Measurements from ENCODE around the gene PPP4R3A. TPM values are rescaled to one million over a fixed set of nuclear protein-coding genes. Genes with fewer than 3 reads are reported as not detected.
"Not testable (repeated sequence)": the region's sequence is repeated elsewhere in the genome, so short reads cannot be mapped to it uniquely, and the experiment has no call there.

Gene PPP4R3A
- total RNA-seq, result 130 and 144 TPM in 2 replicates

DNA sequence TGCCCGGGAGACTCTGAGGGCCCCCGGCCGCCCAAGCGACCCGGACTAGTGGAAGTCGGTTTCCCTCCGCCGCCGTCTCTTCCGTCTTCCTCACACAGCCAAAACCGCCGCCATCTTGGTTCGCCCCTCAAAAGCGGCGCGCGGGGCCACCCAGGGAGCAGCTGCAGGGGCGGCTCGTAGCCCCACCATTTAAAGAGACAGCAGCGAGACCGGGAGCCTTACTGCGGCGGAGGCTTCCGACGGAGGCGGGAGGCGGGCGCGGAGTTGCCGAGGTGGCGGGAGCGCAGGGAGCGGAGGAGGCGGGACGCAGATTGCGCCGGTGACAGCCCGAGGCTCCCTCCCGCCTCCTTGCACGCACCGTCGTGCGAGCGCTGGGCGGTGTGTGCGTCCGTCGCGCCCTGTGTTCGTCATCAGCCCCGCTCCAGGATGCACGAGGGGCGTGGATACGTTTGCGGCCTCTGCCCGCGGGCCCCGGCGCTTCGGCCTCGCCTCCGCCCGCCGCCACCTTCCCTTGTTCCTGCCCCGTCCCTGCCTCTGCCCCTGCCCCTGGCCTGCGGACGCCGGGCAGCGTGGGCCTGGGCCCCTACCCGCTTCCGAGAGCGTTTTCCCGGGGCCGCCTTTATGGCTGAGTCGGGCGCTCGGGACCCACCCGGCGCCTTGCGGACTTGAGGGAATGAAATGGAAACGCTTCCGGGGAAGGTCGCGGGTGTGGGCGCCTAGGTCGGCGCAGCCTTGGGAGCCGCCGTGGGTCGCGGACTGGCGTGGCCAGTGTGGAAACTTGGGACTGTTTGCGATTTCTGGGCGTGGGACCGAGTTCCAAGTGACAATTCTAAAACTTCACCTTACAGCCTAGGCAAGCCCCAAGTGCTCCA lies at the start of gene PPP4R3A:
Gene PPP4R3A, minus strand, starts transcription at position 140 of the 872 bp plus-strand sequence. CDS start 663 bp downstream, outside the sequence.
- Mint-ChIP-seq H3K27me3 (ENCODE audit: insufficient read depth) (peaks cover 5% of the 10 kb centered on the region), H3K9me3 (no peaks in the 10 kb centered on the region), H3K36me3 (ENCODE audit: low read depth) (peaks cover 26% of the 10 kb centered on the region), H3K4me1 (ENCODE audit: low read depth) (peaks cover 29% of the 10 kb centered on the region), H3K4me3 (peak within 1 kb of the TSS; percentile 98), H3K27ac (peak within 1 kb of the TSS; percentile 100)
- intact Hi-C loops (cut with micrococcal nuclease), result loop anchor here (1.0 to 5.0 kb wide), 10 partner anchors 62 to 1142 kb away; partner anchors contain the start of genes CPSF2, NDUFB1, RPS6KA5 and TC2N
- DNase-seq (ENCODE audit: low spot score), result peak; percentile 91

DNA sequence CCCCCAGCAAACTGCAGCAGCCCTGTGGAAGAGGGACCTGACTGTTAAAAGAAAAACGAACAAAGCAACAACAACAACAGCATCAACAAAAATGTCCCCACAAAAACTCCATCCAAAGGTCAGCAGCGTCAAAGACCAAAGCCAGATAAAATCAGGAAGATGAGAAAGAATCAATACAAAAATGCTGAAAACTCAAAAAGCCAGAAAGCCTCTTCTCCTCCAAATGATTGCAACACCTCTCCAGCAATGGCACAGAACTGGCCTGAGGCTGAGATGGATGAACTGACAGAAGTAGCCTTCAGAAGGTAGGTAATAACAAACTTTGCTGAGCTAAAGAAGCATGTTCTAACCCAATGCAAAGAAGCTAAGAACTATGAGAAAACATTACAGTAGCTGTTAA lies 45.4 kb upstream of the PPP4R3A start:
- Mint-ChIP-seq H3K4me1 (ENCODE audit: low read depth) (no peaks in the 10 kb centered on the region), H3K36me3 (ENCODE audit: low read depth) (no peaks in the 10 kb centered on the region), H3K4me3 (no peak overlapping the region), H3K27ac (no peak overlapping the region), H3K27me3 (ENCODE audit: insufficient read depth) (peaks cover 2% of the 10 kb centered on the region), H3K9me3 (peaks cover 8% of the 10 kb centered on the region)
- intact Hi-C loops (cut with micrococcal nuclease), result no loop called here
- DNase-seq (ENCODE audit: low spot score), result no peak

DNA sequence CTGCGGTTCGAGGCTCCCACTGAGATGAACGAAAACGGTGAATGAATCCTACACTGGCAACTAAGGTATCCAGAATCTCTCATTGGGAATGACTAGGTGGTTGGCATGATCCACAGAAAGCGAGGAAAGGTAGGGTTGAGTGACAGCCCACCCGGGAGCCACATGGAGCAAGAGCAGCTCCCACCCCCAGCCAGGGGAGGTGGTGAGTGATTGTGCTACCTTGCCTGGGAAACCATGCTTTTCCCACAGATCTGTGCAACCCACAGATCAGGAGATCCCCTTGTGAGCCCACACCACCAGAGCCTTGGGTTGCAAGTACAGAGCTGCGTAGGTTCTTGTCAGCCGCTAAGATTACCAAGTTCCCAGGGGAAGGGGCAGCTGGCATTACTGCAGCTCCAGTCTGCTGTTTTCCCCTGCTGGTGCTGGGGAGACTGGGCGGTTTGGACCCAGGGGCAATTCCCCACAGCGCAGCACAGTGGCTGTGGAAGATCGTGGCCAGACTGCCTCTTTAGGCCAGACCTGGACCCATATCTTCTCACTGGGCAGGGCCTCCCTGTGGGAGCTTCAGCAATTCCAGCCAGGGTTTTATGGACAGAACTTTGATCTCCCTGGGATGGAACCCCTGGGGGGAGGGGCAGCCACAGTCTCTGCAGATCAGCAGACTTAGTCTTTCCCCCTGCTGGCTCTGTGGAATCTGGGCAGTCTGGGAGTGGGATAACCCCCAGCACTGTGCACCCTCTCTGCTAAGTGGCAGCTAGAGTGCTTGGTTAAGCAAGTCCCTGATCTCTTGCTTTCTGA lies 44.6 kb upstream of the PPP4R3A start:
- H3K27me3 Mint-ChIP-seq (ENCODE audit: insufficient read depth), result peaks cover 2% of the 10 kb centered on the region
- intact Hi-C loops (cut with micrococcal nuclease), result no loop called here
- no peak overlapping the region for H3K27ac Mint-ChIP-seq
- no peak for DNase-seq (ENCODE audit: low spot score)
- H3K9me3 Mint-ChIP-seq, result peaks cover 8% of the 10 kb centered on the region
- no peaks in the 10 kb centered on the region for H3K4me1 Mint-ChIP-seq (ENCODE audit: low read depth)
- no peaks in the 10 kb centered on the region for H3K36me3 Mint-ChIP-seq (ENCODE audit: low read depth)
- no peak overlapping the region for H3K4me3 Mint-ChIP-seq

DNA sequence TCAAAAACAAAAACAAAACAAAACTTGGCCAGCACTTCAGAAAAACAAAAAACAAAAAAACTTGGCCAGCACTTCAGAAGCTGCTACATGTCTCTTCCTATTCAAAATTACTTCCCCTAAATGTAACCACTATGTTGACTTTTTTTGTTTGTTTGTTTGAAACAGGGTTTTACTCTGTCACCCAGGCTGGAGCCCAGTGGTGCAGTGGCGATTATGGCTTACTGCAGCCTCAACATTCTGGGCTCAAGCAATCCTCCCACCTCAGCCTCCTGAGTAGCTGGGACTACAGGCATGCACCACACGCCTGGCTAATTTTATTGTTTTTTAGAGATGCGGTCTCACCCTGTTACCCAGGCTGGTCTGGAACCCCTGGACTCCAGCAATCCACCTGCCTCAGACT lies 38.0 kb upstream of the PPP4R3A start:
- Mint-ChIP-seq H3K36me3 (ENCODE audit: low read depth) (no peaks in the 10 kb centered on the region), H3K9me3 (peaks cover 5% of the 10 kb centered on the region)

DNA sequence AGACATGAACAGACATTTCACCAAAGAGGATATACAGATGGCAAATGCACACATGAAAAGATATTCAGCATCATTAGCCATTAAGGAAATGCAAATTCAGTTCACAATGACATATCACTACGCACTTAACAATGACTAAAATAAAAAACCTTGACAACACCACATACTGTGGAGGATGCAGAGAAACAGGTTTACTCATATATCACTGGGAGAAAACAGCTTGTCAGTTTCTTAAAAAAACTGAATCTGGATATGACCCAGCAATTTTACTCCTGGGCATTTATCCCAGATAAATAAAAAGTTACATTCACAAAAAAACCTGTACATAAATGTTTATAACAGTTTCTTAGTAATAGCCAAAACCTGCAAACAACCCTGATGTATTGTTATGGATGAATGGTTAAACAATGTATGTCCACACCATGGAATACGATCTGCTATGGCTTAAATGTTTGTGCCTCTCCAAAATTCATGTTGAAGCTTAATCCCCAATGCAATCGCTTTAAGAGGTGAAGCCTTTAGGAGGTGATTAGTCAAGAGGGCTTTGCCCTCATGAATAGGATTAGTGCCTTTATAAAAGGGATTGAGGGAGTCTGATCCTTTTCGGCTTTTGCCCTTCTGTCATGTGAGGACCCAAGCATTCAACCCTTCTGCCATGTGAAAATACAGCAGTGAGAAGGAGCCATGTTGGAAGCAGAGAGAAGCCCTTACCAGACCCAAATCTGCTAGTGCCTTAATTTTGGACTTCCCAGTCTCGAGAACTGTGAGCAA lies 36.0 kb upstream of the PPP4R3A start:
- intact Hi-C loops (cut with micrococcal nuclease), result no loop called here
- no peak overlapping the region for H3K4me3 Mint-ChIP-seq
- no peak for DNase-seq (ENCODE audit: low spot score)
- no peaks in the 10 kb centered on the region for H3K4me1 Mint-ChIP-seq (ENCODE audit: low read depth)
- no peaks in the 10 kb centered on the region for H3K36me3 Mint-ChIP-seq (ENCODE audit: low read depth)
- H3K27me3 Mint-ChIP-seq (ENCODE audit: insufficient read depth), result peaks cover 14% of the 10 kb centered on the region
- peaks cover 19% of the 10 kb centered on the region for H3K9me3 Mint-ChIP-seq
- no peak overlapping the region for H3K27ac Mint-ChIP-seq

More for the DNA sequence above, 38.0 kb upstream of the PPP4R3A start:
- Mint-ChIP-seq H3K4me1 (ENCODE audit: low read depth) (no peaks in the 10 kb centered on the region), H3K27me3 (ENCODE audit: insufficient read depth) (peaks cover 11% of the 10 kb centered on the region), H3K27ac (no peak overlapping the region), H3K4me3 (no peak overlapping the region)
- no peak for DNase-seq (ENCODE audit: low spot score)
- intact Hi-C loops (cut with micrococcal nuclease), result no loop called here

DNA sequence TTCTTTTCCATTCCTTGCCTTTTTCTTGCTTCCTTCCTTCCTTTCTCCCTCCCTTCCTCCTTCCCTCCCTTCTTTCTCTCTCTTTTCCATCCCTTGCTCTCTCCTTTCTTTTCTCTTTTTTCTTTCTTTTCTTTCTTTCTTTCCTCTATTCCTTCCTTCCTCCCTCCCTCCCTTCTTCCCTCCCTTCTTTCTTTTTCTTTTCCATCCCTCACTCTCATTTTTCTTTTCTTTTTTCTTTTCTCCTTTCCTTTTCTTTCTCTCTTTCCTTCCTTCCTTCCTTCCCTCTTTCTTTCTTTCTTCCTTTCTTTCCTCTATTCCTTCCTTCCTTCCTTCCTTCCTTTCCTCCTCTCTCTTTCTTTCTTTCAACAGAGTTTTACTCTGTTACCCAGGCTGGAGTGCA lies 35.1 kb upstream of the PPP4R3A start:
- H3K36me3 Mint-ChIP-seq (ENCODE audit: low read depth), result no peaks in the 10 kb centered on the region
- peaks cover 20% of the 10 kb centered on the region for H3K9me3 Mint-ChIP-seq
- peaks cover 14% of the 10 kb centered on the region for H3K27me3 Mint-ChIP-seq (ENCODE audit: insufficient read depth)
- intact Hi-C loops (cut with micrococcal nuclease), result no loop called here
- H3K4me1 Mint-ChIP-seq (ENCODE audit: low read depth), result no peaks in the 10 kb centered on the region
- DNase-seq (ENCODE audit: low spot score), result no peak
- H3K27ac Mint-ChIP-seq, result no peak overlapping the region
- no peak overlapping the region for H3K4me3 Mint-ChIP-seq

DNA sequence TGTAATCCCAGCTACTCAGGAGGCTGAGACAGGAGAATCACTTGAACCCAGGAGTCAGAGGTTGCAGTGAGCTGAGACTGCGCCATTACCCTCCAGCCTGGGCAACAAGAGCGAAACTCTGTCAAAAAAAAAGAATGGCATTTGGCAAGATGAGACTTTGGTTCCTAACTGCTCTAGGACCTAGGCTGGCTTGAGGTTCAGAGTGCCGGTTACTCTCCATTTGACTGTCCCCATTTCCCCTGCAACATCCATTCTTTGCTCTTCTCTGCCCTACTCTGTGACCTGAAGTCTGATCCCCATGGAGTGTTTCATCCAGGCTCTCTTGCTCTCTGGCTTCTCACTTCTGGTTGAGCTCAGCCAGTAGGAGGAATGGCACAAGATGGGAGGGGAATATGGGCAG lies 26.2 kb upstream of the PPP4R3A start:
- H3K27me3 Mint-ChIP-seq (ENCODE audit: insufficient read depth), result peaks cover 8% of the 10 kb centered on the region
- DNase-seq (ENCODE audit: low spot score), result no peak
- no peak overlapping the region for H3K4me3 Mint-ChIP-seq
- H3K4me1 Mint-ChIP-seq (ENCODE audit: low read depth), result no peaks in the 10 kb centered on the region
- H3K9me3 Mint-ChIP-seq, result peaks cover 11% of the 10 kb centered on the region
- no peaks in the 10 kb centered on the region for H3K36me3 Mint-ChIP-seq (ENCODE audit: low read depth)
- H3K27ac Mint-ChIP-seq, result no peak overlapping the region
- intact Hi-C loops (cut with micrococcal nuclease), result no loop called here

DNA sequence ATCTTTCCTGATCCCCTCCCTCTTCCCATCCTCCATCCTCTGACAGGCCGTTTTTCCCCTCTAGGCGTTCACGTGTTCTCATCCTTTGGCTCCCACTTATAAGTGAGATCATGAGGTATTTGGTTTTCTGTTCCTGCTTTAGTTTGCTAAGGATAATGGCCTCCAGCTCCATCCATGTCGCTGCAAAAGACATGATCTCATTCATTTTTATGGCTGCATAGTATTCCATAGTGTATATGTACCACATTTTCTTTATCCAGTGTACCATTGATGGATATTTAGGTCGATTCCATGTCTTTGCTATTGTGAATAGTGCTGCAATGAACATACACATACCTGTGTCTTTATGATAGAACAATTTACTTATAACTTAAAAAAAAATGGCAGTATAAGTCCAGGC lies 23.9 kb upstream of the PPP4R3A start:
- H3K27ac Mint-ChIP-seq; H3K27me3 Mint-ChIP-seq (ENCODE audit: insufficient read depth); H3K9me3 Mint-ChIP-seq; intact Hi-C loops (cut with micrococcal nuclease); H3K4me3 Mint-ChIP-seq; H3K4me1 Mint-ChIP-seq (ENCODE audit: low read depth); H3K36me3 Mint-ChIP-seq (ENCODE audit: low read depth); DNase-seq (ENCODE audit: low spot score): not testable (repeated sequence)

DNA sequence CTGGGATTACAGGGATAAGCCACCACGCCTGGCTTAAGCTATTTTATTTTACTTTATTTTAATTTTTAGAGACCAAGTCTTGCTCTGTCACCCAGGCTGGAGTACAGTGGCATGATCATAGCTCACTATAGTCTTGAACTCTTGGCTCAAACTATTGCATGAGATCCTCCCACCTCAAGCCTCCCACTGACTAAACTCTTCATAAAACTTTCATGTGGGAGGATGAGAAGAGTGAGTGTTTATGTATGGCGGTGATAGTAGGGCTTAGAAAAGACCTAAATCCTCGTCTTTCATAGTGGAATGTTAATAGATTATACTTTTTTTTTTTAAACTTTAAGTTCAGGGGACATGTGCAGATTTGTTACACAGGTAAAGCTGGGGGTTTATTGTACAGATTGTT lies 23.5 kb upstream of the PPP4R3A start:
- no peak for DNase-seq (ENCODE audit: low spot score)
- H3K4me1 Mint-ChIP-seq (ENCODE audit: low read depth), result no peaks in the 10 kb centered on the region
- intact Hi-C loops (cut with micrococcal nuclease), result no loop called here
- H3K27me3 Mint-ChIP-seq (ENCODE audit: insufficient read depth), result peaks cover 8% of the 10 kb centered on the region
- peaks cover 3% of the 10 kb centered on the region for H3K9me3 Mint-ChIP-seq
- H3K27ac Mint-ChIP-seq, result no peak overlapping the region
- H3K36me3 Mint-ChIP-seq (ENCODE audit: low read depth), result no peaks in the 10 kb centered on the region
- H3K4me3 Mint-ChIP-seq, result no peak overlapping the region

DNA sequence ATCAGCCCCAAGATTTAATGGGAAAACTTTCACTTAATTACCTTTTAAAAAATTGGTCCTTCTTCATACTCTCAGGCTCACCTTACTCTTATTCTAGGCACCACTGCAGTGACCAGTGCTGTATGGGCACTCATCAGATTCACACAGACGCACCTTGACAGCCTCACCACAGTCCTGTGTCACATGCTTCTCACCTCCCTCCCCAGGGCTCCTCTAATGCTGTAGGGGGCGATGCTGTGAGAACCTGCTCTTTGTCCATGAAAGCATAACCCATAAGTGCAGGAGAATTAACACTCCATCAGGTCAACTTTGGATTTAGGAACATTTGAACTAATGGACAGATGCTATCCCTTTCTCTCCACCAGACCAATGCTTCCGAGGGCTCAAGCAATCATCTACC lies 13.9 kb upstream of the PPP4R3A start:
- Mint-ChIP-seq H3K4me1 (ENCODE audit: low read depth) (no peaks in the 10 kb centered on the region), H3K4me3 (no peak overlapping the region), H3K36me3 (ENCODE audit: low read depth) (no peaks in the 10 kb centered on the region), H3K27me3 (ENCODE audit: insufficient read depth) (no peaks in the 10 kb centered on the region), H3K9me3 (no peaks in the 10 kb centered on the region), H3K27ac (no peak overlapping the region)
- intact Hi-C loops (cut with micrococcal nuclease), result no loop called here
- DNase-seq (ENCODE audit: low spot score), result no peak

DNA sequence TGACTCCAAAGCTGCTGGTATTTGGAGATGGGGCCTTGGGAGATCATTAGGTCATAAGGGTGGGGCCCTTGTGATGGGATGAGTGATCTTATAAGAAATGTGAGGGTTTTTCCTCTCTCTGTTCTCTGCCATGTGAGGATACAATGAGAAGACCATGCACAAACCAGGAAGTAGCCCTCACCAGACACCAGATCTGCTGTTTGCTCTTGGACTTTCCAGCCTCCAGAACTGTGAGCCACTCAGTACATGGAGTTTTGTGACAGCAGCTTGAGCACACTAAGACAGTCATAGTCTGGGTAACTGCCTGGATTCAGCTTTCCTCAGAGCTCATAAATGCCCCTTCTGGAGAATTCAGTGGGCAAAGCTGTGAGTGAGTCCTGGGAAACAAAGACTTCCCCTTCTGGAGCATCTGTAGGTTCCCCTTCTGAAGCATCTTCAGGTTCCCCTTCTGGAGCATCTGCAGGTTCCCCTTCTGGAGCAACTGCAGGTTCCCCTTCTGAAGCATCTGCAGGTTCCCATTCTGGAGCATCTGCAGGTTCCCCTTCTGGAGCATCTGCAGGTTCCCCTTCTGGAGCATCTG lies 11.0 kb upstream of the PPP4R3A start:
- no peak for DNase-seq (ENCODE audit: low spot score)

DNA sequence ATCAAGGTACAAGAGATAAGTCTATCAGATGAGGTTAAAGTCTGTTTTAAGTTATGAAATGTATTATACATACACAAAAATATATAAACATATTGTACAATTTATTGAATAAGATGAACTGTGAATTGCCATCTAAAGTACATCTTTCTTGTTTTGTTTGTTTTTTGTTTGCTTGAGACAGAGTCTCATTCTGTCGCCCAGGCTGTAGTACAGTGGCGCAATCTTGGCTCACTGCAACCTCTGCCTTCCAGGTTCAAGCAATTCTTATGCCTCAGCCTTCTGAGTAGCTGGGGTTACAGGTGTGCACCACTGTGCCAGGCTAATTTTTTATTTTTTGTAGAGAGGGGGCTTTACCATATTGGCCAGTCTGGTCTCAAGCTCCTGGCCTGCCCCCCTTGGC lies 10.0 kb upstream of the PPP4R3A start:
- Mint-ChIP-seq H3K9me3 (no peaks in the 10 kb centered on the region), H3K4me3 (no peak overlapping the region), H3K36me3 (ENCODE audit: low read depth) (no peaks in the 10 kb centered on the region), H3K4me1 (ENCODE audit: low read depth) (no peaks in the 10 kb centered on the region), H3K27ac (no peak overlapping the region), H3K27me3 (ENCODE audit: insufficient read depth) (peaks cover 7% of the 10 kb centered on the region)
- intact Hi-C loops (cut with micrococcal nuclease), result no loop called here
- no peak for DNase-seq (ENCODE audit: low spot score)

More for the DNA sequence above, 11.0 kb upstream of the PPP4R3A start:
- Mint-ChIP-seq H3K4me3 (no peak overlapping the region), H3K27me3 (ENCODE audit: insufficient read depth) (peaks cover 7% of the 10 kb centered on the region), H3K4me1 (ENCODE audit: low read depth) (no peaks in the 10 kb centered on the region), H3K36me3 (ENCODE audit: low read depth) (no peaks in the 10 kb centered on the region), H3K27ac (no peak overlapping the region), H3K9me3 (no peaks in the 10 kb centered on the region)
- intact Hi-C loops (cut with micrococcal nuclease), result no loop called here

Measured in activated T-helper 1 cell treated with anti-CD3 and anti-CD28 coated beads, Interleukin-12 subunit alpha, Interleukin-12 subunit beta, Interleukin-2, Interleukin-4 antibody, amounts not matched to agents 30 ng/mL and 10 ng/mL and 1 ng/mL, durations not matched to agents 14 hours and 24 hours and 36 hours (primary cell).